GM23338 (cell line): ENCODE data around the gene OTUD1. TPM values are rescaled to one million over a fixed set of nuclear protein-coding genes. Genes with fewer than 3 reads are reported as not detected.

ENCODE experiments used
- ATAC-seq: fragments of 200-7000 bp; cut with Tn5 transposase; 3 replicates; pipeline ENCODE4 v1.9.1; 2020
- DNase-seq: peaks from one replicate; pipeline ENCODE4 v3.0.0-alpha.2; 2015; ENCODE audit warnings: low spot score
- H2AFZ ChIP-seq: fragments of 200-600 bp; sonication (generic); 2 replicates; pipeline ENCODE4 v1.8.0; 2016; ENCODE audit warnings: antibody characterized with exemption, mild to moderate bottlenecking, moderate library complexity
- H3F3A ChIP-seq: fragments of 200-600 bp; sonication (generic); replicated peaks from 2 replicates; pipeline ENCODE4 v1.8.0; 2017; ENCODE audit warnings: antibody characterized with exemption, mixed run types, low read depth
- H3K27ac ChIP-seq: fragments of 200-600 bp; sonication (generic); 2 replicates; pipeline ENCODE4 v1.6.1; 2016; ENCODE audit warnings: low read depth
- H3K27me3 ChIP-seq: fragments of 200-600 bp; sonication (generic); 2 replicates; pipeline ENCODE4 v1.8.0; 2016; ENCODE audit warnings: mild to moderate bottlenecking, mixed run types, moderate library complexity; ENCODE audit not compliant: insufficient read depth
- H3K36me3 ChIP-seq: fragments of 200-600 bp; sonication (generic); 2 replicates; pipeline ENCODE4 v1.8.0; 2016; ENCODE audit warnings: mild to moderate bottlenecking; ENCODE audit not compliant: insufficient read depth
- H3K4me1 ChIP-seq: fragments of 200-600 bp; sonication (generic); 2 replicates; pipeline ENCODE4 v1.8.0; 2016; ENCODE audit warnings: mild to moderate bottlenecking, moderate library complexity; ENCODE audit not compliant: insufficient read depth
- H3K4me2 ChIP-seq: fragments of 200-600 bp; sonication (generic); 2 replicates; pipeline ENCODE4 v1.7.1; 2017; ENCODE audit warnings: mixed run types
- H3K4me3 ChIP-seq: fragments of 200-600 bp; sonication (generic); 2 replicates; pipeline ENCODE4 v1.6.1; 2016; ENCODE audit warnings: mixed run types
- H3K79me2 ChIP-seq: fragments of 200-600 bp; sonication (generic); replicated peaks from 2 replicates; pipeline ENCODE4 v1.8.0; 2017; ENCODE audit warnings: mild to moderate bottlenecking; ENCODE audit not compliant: insufficient read depth
- H3K9me2 ChIP-seq: fragments of 200-600 bp; sonication (generic); 2 replicates; pipeline ENCODE4 v1.8.0; 2017; ENCODE audit not compliant: insufficient read depth
- H4K20me1 ChIP-seq: fragments of 200-600 bp; sonication (generic); replicated peaks from 2 replicates; pipeline ENCODE4 v1.8.0; 2017; ENCODE audit warnings: mild to moderate bottlenecking; ENCODE audit not compliant: insufficient read depth
- H3K27ac Mint-ChIP-seq: 2 replicates; pipeline ENCODE4 v1.8.0; 2020; ENCODE audit warnings: inconsistent platforms, mild to moderate bottlenecking, moderate library complexity, mixed read lengths
- H3K27me3 Mint-ChIP-seq: 3 replicates; pipeline ENCODE4 v1.8.0; 2022; ENCODE audit warnings: low read depth, mild to moderate bottlenecking, moderate library complexity, mixed read lengths, inconsistent platforms; ENCODE audit not compliant: insufficient read depth, poor library complexity
- H3K36me3 Mint-ChIP-seq: 3 replicates; pipeline ENCODE4 v1.8.0; 2021; ENCODE audit warnings: low read depth, mild to moderate bottlenecking, inconsistent platforms, moderate library complexity, mixed read lengths
- H3K4me1 Mint-ChIP-seq: 3 replicates; pipeline ENCODE4 v1.8.0; 2020; ENCODE audit warnings: mild to moderate bottlenecking, inconsistent platforms, mixed read lengths
- H3K4me3 Mint-ChIP-seq: 3 replicates; pipeline ENCODE4 v1.8.0; 2021; ENCODE audit warnings: moderate library complexity, mild to moderate bottlenecking, inconsistent platforms, mixed read lengths
- H3K9me3 Mint-ChIP-seq: 3 replicates; pipeline ENCODE4 v1.8.0; 2020; ENCODE audit warnings: moderate library complexity, mild to moderate bottlenecking, inconsistent platforms, mixed read lengths
- CREB1 ChIP-seq: fragments of 250-450 bp; sonication (Bioruptor Pico); IDR thresholded peaks from 2 replicates; pipeline ENCODE4 v1.5.0; 2020; ENCODE audit warnings: low read depth, mild to moderate bottlenecking, moderate library complexity
- EZH2 ChIP-seq: fragments of 200-600 bp; sonication (generic); IDR thresholded peaks from one replicate; pipeline ENCODE4 v1.8.0; 2017; ENCODE audit warnings: antibody characterized with exemption, mild to moderate bottlenecking, low read depth; ENCODE audit not compliant: unreplicated experiment
- EZH2phosphoT487 ChIP-seq: fragments of 200-600 bp; sonication (generic); IDR thresholded peaks from one replicate; pipeline ENCODE4 v1.8.1; 2018; ENCODE audit warnings: antibody characterized with exemption; ENCODE audit not compliant: unreplicated experiment
- JUNB ChIP-seq: IDR thresholded peaks from one replicate; pipeline ENCODE4 v1.6.1; 2016; ENCODE audit warnings: antibody characterized with exemption; ENCODE audit not compliant: unreplicated experiment
- NANOG ChIP-seq: IDR thresholded peaks from 2 replicates; pipeline ENCODE4 v1.6.1; 2016; ENCODE audit warnings: antibody characterized with exemption, borderline replicate concordance
- POLR2AphosphoS5 ChIP-seq: IDR thresholded peaks from 2 replicates; pipeline ENCODE4 v1.6.1; 2016; ENCODE audit warnings: antibody characterized with exemption, low read depth
- STAT1 ChIP-seq: IDR thresholded peaks from one replicate; pipeline ENCODE4 v1.6.1; 2016; ENCODE audit warnings: antibody characterized with exemption; ENCODE audit not compliant: unreplicated experiment
- ZNF114 ChIP-seq: fragments of 250-450 bp; sonication (Bioruptor Pico); IDR thresholded peaks from 2 replicates; pipeline ENCODE4 v1.5.0; 2020; ENCODE audit warnings: mild to moderate bottlenecking, moderate library complexity
- ZNF331 ChIP-seq: fragments of 250-450 bp; sonication (Bioruptor Pico); IDR thresholded peaks from 2 replicates; pipeline ENCODE4 v1.5.0; 2020; ENCODE audit warnings: low read depth, mild to moderate bottlenecking, moderate library complexity
- polyA plus RNA-seq: library from polyadenylated mRNA; unstranded; fragments of >200 nt; fragmentation: Nextera tagmentation; extraction: Ambion mirVana; gene quantifications from 2 replicates; pipeline ENCODE4 v1.2.1, GENCODE V29; 2016
- total RNA-seq: library from RNA; depleted of rRNA; stranded (reverse); fragments of >200 nt; shearing (Covaris generic); gene quantifications from 2 replicates; pipeline ENCODE4 v1.2.3, GENCODE V29; 2014
- TF ChIP-seq, protein P1 (sequence below), 2 experiments: fragments of 200-600 bp in 1 of 2; sonication (generic) in 1 of 2; conservative IDR thresholded peaks; 2 replicates each; pipeline versions ENCODE4 v1.5.1 to v1.6.1; 2016 to 2017; ENCODE audit warnings: antibody characterized with exemption in 2 of 2, low read depth in 2 of 2, mild to moderate bottlenecking in 2 of 2, moderate library complexity in 1 of 2
- TF ChIP-seq, protein P2 (sequence below): IDR thresholded peaks from 2 replicates; pipeline ENCODE4 v1.6.1; 2016; ENCODE audit warnings: antibody characterized with exemption
- TF ChIP-seq, protein P3 (sequence below): IDR thresholded peaks from one replicate; pipeline ENCODE4 v1.6.1; 2018; ENCODE audit warnings: antibody characterized with exemption; ENCODE audit not compliant: unreplicated experiment
- TF ChIP-seq, protein P4 (sequence below): fragments of 250-450 bp; sonication (Bioruptor Pico); IDR thresholded peaks from 2 replicates; pipeline ENCODE4 v1.5.0; 2020; ENCODE audit warnings: mild to moderate bottlenecking, moderate library complexity

OTUD1 gene
- total and polyA plus RNA-seq, 2 experiments from 2014 or later: 2.5 to 8.3 TPM

DNA sequence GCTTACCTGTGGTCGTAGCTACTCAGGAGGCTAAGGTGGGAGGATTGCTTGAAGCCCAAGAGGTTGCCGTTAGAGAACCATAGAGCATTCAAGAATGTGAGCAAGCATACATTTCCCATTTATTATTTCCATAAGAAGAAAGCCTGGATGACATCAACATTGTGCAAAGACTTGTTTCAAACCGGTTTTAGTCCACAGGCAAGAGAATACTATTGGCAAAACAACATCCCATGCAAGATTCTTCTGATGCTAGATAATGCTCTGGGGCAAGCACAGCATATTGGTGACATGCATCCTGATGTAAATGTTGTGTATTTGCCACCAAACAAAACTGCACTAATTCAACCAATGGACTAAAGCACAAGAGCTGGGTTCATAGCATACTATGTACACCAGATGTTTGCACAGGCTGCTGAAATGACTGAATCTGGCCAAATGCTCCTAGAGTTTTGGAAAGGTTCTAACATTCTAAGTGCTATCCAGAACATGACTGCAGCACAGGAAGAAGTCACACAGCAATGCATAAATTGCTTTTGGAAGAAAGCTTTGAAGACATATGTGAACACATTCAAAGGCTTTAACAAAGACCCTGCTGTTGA lies 42.6 kb downstream of the OTUD1 start:
- DNase-seq (no peak), ATAC-seq (no peak)
- Histone ChIP-seq H2AFZ (no peak overlapping the region), H3K4me2 (no peak overlapping the region), H3K4me1 (no peaks in the 10 kb centered on the region), H3K79me2 (no peaks in the 10 kb centered on the region), H3K27me3 (no peaks in the 10 kb centered on the region), H3K36me3 (no peaks in the 10 kb centered on the region), H3K9me2 (no peaks in the 10 kb centered on the region), H3K27ac (no peak overlapping the region), H3K4me3 (no peak overlapping the region), H3F3A (no peaks in the 10 kb centered on the region), H4K20me1 (no peaks in the 10 kb centered on the region)
- Mint-ChIP-seq H3K4me3 (no peak overlapping the region), H3K27me3 (peaks cover 2% of the 10 kb centered on the region), H3K27ac (no peak overlapping the region), H3K4me1 (no peaks in the 10 kb centered on the region), H3K9me3 (no peaks in the 10 kb centered on the region), H3K36me3 (no peaks in the 10 kb centered on the region)
- no peak for TF ChIP-seq POLR2AphosphoS5
- no peak for TF ChIP-seq EZH2phosphoT487
- TF ChIP-seq, protein P1, sequence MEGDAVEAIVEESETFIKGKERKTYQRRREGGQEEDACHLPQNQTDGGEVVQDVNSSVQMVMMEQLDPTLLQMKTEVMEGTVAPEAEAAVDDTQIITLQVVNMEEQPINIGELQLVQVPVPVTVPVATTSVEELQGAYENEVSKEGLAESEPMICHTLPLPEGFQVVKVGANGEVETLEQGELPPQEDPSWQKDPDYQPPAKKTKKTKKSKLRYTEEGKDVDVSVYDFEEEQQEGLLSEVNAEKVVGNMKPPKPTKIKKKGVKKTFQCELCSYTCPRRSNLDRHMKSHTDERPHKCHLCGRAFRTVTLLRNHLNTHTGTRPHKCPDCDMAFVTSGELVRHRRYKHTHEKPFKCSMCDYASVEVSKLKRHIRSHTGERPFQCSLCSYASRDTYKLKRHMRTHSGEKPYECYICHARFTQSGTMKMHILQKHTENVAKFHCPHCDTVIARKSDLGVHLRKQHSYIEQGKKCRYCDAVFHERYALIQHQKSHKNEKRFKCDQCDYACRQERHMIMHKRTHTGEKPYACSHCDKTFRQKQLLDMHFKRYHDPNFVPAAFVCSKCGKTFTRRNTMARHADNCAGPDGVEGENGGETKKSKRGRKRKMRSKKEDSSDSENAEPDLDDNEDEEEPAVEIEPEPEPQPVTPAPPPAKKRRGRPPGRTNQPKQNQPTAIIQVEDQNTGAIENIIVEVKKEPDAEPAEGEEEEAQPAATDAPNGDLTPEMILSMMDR (conservative IDR thresholded peaks at IDR 0.05; ENCODE audit: low read depth in 2 of 2): no peak
- no peak for TF ChIP-seq EZH2
- TF ChIP-seq NANOG: no peak
- TF ChIP-seq STAT1: no peak
- TF ChIP-seq, protein P2, sequence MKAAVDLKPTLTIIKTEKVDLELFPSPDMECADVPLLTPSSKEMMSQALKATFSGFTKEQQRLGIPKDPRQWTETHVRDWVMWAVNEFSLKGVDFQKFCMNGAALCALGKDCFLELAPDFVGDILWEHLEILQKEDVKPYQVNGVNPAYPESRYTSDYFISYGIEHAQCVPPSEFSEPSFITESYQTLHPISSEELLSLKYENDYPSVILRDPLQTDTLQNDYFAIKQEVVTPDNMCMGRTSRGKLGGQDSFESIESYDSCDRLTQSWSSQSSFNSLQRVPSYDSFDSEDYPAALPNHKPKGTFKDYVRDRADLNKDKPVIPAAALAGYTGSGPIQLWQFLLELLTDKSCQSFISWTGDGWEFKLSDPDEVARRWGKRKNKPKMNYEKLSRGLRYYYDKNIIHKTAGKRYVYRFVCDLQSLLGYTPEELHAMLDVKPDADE: no peak
- TF ChIP-seq ZNF114 (CRISPR knock-in tag): no peak
- TF ChIP-seq, protein P3, sequence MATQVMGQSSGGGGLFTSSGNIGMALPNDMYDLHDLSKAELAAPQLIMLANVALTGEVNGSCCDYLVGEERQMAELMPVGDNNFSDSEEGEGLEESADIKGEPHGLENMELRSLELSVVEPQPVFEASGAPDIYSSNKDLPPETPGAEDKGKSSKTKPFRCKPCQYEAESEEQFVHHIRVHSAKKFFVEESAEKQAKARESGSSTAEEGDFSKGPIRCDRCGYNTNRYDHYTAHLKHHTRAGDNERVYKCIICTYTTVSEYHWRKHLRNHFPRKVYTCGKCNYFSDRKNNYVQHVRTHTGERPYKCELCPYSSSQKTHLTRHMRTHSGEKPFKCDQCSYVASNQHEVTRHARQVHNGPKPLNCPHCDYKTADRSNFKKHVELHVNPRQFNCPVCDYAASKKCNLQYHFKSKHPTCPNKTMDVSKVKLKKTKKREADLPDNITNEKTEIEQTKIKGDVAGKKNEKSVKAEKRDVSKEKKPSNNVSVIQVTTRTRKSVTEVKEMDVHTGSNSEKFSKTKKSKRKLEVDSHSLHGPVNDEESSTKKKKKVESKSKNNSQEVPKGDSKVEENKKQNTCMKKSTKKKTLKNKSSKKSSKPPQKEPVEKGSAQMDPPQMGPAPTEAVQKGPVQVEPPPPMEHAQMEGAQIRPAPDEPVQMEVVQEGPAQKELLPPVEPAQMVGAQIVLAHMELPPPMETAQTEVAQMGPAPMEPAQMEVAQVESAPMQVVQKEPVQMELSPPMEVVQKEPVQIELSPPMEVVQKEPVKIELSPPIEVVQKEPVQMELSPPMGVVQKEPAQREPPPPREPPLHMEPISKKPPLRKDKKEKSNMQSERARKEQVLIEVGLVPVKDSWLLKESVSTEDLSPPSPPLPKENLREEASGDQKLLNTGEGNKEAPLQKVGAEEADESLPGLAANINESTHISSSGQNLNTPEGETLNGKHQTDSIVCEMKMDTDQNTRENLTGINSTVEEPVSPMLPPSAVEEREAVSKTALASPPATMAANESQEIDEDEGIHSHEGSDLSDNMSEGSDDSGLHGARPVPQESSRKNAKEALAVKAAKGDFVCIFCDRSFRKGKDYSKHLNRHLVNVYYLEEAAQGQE: no peak
- TF ChIP-seq JUNB: no peak
- TF ChIP-seq, protein P4, sequence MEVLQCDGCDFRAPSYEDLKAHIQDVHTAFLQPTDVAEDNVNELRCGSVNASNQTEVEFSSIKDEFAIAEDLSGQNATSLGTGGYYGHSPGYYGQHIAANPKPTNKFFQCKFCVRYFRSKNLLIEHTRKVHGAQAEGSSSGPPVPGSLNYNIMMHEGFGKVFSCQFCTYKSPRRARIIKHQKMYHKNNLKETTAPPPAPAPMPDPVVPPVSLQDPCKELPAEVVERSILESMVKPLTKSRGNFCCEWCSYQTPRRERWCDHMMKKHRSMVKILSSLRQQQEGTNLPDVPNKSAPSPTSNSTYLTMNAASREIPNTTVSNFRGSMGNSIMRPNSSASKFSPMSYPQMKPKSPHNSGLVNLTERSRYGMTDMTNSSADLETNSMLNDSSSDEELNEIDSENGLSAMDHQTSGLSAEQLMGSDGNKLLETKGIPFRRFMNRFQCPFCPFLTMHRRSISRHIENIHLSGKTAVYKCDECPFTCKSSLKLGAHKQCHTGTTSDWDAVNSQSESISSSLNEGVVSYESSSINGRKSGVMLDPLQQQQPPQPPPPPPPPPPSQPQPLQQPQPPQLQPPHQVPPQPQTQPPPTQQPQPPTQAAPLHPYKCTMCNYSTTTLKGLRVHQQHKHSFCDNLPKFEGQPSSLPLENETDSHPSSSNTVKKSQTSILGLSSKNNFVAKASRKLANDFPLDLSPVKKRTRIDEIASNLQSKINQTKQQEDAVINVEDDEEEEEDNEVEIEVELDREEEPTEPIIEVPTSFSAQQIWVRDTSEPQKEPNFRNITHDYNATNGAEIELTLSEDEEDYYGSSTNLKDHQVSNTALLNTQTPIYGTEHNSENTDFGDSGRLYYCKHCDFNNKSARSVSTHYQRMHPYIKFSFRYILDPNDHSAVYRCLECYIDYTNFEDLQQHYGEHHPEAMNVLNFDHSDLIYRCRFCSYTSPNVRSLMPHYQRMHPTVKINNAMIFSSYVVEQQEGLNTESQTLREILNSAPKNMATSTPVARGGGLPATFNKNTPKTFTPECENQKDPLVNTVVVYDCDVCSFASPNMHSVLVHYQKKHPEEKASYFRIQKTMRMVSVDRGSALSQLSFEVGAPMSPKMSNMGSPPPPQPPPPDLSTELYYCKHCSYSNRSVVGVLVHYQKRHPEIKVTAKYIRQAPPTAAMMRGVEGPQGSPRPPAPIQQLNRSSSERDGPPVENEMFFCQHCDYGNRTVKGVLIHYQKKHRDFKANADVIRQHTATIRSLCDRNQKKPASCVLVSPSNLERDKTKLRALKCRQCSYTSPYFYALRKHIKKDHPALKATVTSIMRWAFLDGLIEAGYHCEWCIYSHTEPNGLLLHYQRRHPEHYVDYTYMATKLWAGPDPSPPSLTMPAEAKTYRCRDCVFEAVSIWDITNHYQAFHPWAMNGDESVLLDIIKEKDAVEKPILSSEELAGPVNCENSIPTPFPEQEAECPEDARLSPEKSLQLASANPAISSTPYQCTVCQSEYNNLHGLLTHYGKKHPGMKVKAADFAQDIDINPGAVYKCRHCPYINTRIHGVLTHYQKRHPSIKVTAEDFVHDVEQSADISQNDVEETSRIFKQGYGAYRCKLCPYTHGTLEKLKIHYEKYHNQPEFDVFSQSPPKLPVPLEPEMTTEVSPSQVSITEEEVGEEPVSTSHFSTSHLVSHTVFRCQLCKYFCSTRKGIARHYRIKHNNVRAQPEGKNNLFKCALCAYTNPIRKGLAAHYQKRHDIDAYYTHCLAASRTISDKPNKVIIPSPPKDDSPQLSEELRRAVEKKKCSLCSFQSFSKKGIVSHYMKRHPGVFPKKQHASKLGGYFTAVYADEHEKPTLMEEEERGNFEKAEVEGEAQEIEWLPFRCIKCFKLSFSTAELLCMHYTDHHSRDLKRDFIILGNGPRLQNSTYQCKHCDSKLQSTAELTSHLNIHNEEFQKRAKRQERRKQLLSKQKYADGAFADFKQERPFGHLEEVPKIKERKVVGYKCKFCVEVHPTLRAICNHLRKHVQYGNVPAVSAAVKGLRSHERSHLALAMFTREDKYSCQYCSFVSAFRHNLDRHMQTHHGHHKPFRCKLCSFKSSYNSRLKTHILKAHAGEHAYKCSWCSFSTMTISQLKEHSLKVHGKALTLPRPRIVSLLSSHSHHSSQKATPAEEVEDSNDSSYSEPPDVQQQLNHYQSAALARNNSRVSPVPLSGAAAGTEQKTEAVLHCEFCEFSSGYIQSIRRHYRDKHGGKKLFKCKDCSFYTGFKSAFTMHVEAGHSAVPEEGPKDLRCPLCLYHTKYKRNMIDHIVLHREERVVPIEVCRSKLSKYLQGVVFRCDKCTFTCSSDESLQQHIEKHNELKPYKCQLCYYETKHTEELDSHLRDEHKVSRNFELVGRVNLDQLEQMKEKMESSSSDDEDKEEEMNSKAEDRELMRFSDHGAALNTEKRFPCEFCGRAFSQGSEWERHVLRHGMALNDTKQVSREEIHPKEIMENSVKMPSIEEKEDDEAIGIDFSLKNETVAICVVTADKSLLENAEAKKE: no peak
- TF ChIP-seq CREB1 (CRISPR knock-in tag): no peak
- TF ChIP-seq ZNF331 (CRISPR knock-in tag): no peak
